GM19193 (cell line): ENCODE measurements around the gene PPP1R37.
A peak's percentile ranks its signal among the peaks of the same experiment; 100 is the strongest.

Experiments
- POLR2A ChIP-seq: IDR thresholded peaks from 4 replicates; pipeline ENCODE4 v1.6.1; 2011; ENCODE audit not compliant: insufficient read depth, insufficient read length; ENCODE audit errors: extremely low read depth

PPP1R37 gene, protein sequence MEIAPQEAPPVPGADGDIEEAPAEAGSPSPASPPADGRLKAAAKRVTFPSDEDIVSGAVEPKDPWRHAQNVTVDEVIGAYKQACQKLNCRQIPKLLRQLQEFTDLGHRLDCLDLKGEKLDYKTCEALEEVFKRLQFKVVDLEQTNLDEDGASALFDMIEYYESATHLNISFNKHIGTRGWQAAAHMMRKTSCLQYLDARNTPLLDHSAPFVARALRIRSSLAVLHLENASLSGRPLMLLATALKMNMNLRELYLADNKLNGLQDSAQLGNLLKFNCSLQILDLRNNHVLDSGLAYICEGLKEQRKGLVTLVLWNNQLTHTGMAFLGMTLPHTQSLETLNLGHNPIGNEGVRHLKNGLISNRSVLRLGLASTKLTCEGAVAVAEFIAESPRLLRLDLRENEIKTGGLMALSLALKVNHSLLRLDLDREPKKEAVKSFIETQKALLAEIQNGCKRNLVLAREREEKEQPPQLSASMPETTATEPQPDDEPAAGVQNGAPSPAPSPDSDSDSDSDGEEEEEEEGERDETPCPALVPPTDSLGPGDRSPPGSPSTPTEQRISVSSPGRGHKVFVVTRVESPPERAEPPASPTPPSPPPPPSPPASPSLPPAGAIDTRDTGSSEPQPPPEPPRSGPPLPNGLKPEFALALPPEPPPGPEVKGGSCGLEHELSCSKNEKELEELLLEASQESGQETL

DNA sequence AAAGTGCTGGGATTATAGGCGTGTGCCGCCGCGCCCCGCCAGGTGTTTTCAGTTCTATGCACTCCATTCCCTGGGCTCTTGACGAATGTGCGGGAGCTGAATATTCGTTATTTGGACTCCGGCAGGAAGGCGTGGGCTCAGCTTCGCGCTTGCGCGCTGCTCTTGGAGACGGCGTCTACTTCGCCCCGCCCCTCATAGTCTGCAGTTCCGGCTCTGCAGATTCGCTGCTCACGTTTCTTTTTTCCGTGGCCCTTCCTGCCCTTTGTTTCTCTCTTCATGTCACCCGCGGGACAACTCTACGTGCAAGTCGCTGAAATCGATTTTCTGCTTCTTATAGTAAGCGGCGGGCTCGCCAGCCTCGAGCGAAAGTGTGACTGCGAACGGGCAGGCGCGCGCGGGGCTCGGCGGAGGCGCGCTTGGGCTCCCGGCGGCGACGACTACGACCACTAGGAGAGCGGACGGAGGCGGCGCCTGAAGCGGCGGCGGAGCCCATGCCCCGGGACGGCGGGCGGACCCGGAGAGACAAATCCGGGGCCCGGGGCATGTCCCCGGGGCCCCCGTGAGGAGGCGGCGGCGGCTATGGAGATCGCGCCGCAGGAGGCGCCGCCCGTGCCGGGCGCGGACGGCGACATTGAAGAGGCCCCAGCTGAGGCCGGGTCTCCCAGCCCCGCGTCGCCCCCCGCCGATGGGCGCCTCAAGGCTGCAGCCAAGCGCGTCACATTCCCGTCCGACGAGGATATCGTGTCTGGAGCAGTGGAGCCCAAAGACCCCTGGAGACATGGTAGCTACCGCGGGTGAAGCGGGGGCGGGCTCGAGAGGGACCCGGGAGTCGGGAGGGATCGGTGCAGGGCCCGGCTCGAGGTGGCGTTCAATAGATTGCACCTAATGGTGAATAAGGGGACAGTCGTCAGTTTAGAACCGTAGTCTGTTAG, at the start of gene PPP1R37:
Gene PPP1R37, plus strand, starts transcription at position 433 of the 932 bp plus-strand sequence. Its CDS starts 147 bp downstream, at position 580.
- peak; percentile 33 for TF ChIP-seq POLR2A

DNA sequence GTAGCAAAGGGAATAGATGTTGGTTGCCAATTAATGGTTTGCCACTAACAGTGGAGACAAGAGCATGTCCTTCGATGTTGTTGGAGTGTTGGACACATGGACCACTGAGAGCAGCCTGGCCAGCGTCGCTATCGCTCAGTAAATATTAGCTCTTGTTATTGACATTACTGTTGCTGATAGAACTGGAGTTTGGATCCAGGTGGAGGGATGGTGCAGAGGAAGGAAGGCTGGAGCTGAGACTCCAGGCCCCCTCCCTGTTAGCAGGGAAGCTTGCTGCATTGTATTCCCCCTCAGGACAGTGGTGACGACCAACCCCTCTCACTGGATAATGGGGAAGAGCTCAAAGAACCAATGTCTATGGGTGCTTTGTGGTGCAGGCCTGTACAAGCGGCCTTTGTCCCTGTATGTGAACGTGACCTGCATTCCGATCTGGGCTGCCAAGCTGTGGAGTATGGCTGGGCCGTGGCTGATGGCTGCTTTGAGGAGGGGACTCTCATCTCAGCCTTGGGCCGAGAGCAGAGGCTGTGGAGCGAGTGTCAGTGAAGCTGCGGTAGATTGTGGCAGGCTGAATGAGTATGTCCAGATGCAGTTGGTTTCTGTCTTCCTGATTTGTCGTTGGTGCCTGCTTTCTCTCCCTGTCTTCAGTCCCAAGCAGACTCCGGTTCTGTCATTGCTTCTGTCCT, 47.2 kb upstream of the PPP1R37 start:
- no peak for TF ChIP-seq POLR2A

DNA sequence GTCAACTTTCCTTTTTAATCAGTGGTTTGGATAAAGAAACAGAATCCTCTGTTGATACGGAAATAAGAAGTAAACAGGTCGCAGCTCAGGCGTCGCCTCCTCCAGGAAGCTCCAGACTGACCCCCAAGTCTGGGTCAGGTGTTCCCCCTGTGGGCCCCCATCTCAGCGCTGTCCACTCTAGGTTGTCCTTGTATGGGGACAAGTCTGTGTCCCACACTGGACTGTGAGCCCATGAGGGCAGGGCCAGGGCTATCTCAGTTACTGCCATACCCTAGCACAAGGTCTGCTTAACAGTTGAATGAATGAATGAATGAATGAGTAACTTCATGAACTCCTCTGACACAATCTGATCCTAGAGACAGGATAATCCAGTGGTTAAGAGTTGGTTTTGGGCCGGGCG, 46.6 kb upstream of the PPP1R37 start:
- no peak for TF ChIP-seq POLR2A

DNA sequence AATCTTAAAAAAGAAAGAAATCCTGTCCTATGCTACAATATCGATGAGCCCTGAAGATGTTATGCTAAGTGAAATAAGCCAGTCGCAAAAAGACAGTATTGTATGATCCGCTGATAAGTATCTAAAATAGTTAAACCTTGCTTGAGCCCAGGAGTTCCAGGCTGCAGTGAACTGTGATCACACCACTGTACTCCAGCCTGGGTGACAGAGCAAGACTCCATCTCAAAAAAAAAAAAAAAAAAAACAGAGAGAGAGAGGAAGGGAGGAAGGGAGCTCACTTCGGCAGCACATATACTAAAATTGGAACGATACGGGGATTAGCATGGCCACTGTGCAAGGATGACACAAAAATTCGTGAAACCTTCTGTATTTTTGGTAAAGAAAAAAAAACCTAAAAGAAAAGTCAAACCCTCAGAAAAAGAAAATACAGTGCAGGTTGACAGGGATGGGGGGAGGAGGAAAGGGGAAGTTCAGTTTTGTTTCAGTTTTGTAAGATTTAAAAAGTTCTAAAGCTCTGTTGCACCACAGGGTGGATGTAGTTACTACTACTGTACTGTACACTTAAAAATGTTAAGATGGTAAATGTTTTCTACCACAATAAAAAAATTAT, 45.7 kb upstream of the PPP1R37 start:
- no peak for TF ChIP-seq POLR2A

DNA sequence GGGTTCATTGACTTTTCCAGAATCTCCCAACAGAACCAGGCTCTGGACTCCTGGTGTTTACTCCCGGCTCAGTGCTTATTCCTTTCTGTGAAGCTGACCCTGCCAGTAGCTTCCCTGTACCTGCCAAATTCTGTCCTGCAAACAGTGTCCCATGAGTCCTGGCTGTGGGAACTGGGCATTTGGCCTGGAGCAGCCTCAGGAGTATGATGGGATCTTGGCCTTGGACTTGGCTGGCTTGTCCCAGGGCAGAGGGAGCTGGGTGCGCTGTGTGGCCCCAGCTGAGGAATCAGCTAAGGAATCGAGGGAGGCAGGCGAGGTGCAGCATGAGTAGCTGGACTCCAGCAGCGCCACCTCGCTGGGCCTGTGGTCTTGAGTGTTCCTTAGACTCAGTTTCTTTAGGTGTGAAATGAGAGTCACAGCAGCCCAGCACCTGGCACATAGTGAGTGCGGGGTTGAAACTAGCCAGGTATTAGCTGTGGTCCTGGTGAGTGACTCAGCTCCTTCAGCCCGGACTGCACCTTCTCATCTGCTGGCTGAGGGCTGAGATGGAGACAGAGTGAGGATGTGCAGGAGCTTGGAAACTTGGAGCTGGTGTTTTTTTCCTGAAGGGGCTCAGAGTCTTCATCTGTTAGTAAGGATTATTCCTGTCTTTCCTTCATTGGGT, 43.8 kb upstream of the PPP1R37 start:
- TF ChIP-seq POLR2A: no peak

DNA sequence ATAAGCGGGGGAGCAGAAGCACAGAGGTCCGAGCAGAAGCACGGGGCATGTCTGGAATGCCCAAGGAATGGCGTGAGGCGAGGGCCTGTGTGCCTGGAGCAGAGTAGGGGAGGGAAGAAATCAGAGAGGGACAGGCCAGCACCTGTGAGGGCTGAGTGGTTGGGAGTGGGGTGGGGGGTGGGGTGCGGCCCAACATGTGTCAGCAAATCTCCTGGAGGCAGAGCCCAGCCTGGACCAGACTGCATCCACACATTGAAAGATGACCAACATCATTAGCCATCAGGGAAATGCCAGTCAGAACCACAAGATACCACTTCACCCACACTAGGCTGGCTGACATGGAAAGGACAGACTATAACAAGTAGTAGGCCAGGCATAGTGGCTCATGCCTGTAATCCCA, 42.9 kb upstream of the PPP1R37 start:
- TF ChIP-seq POLR2A: no peak

DNA sequence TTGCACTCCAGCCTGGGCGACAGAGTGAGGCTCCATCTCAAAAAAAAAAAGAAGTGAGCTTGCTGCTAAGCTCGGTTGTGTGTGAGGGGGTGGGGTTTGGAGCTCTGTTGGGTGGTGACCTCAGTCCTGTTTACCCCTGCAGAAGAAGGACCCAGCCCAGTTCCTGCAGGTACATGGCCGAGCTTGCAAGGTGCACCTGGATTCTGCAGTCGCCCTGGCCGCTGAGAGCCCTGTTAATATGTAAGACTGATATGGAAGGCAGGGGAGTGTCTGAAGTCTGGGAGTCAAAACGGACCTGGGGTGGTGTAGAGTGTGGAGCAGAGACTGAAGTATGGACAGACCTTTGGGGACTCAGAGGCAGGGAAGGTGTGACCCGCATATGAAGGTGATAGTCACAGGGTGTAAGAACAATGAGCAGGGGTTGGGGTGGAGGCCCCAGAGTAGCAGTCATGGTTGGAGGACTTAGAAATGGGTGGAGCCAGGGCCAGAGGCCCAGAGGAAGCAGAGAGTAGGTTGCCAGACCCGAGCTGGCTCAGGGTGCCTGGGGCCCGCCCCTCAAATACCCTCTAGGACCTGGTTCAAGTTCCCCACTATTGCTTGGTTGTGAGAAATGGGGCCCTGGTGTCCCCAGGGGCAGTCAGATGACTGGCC, 40.9 kb upstream of the PPP1R37 start:
- TF ChIP-seq POLR2A: no peak

DNA sequence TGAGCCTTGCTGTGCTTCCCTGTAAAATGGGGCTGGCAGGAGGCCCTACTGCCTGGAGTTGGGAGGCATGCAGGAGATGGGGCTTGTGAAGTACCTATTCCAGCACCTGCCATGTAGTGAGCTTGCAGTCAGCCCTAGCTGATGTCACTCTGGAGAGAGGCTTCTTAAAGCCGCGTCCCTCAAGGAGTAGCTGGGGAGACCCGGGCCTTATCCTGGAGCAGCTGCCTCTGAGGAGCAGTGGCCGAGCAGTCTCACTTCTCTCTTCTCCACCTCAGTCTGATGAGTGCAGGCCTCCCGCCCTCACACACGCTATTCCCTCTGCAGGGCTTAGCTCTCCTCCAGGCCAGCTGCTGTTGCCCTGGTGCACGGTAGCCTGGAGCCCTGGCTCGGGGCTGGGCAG, 36.1 kb upstream of the PPP1R37 start:
- no peak for TF ChIP-seq POLR2A

DNA sequence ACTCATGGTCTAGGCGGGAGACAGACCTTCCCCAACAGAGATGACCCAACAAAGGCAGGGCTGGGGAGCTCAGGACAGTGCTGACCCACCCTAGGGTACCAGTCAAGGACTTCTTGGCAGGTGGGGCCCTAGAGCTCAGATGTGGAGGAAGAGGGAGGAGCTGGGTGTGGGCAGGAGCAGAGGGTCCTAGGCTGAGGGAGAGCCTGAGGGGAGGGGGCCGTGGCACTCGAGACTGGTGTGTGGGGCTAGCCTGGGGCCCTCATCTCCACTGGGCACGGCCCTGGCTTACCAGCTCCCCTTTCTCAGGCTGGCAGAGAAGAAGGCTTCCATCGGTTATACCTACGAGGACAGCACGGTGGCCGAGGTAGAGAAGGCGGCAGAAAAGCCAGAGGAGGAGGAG, 35.5 kb upstream of the PPP1R37 start:
- no peak for TF ChIP-seq POLR2A

DNA sequence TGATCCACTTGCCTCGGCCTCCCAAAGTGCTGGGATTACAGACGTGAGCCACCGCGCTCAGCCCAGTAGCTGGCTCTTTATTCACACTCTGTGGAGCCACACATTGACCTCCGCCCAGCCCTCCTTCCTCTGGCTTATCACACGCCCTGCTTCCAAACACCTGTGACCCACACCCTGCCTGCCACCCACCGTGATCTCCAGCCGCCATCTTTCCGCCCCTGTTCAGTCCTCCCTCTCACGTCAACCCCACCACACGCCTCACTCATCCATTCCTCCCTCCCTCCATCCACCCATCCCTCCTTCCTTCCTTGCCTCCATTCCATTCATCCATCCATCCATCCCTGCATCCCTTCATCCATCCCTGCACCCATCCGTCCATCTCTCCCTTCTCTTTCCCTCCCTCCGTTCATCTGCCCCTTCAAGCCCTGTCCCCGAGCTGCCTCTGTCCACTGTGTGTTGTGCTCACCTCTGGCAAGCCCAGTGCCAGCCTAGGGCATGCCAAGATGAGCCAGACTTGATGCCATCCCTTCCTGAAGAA, 34.3 kb upstream of the PPP1R37 start:
- no peak for TF ChIP-seq POLR2A

DNA sequence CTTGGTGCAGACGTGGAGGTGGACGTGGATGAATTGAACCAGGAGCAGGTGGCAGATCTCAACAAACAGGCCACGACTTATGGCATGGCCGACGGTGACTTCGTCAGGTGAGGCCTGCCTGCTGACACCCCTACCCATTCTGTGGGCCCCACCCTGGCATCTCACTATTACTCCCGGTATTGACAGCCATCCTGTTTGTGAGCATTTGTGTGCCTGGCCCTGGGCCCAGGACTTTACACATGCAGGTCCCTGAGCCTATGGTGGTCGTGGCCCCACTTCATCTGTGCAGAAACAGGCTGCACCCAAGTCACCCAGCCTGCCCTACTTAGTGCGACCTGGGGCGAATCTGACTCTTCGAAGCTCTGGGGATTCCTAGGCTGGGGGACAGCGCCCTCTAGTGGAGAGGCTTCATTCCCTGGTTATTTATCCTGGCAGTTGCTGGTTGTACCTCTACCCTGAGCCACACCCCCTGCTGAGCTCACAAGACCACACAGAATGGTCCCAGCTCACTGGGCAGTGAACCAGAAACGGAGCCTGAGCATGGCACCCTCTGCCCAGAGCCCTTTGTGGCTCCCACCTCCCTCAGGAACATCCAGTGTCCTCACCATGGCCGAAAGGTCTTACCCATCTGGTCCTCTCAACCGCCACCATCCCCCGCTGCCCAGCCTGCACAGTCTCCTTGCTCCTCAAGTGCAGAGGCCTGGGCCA, 33.6 kb upstream of the PPP1R37 start:
- no peak for TF ChIP-seq POLR2A

DNA sequence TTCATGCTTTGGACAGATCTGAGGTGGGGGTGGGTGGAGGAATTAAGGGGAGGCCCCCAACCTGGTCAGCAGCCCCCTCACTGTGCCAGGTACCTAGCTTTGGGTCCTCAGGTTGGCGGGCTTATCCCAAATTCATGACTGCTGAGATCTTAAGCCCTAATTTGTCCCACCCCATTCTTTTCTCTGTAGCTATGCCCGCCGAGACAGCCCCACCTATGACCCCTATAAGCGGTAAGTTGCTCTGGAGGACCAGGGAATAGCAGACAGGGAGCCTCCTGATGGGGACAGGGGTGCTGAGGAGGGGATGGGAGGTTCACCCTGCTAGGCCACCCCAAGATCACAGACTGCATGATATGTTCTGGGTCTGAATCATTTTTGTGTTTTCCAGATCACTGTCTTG, 31.0 kb upstream of the PPP1R37 start:
- no peak for TF ChIP-seq POLR2A
